ENCODE data around the gene PRTFDC1. TPM values are rescaled to one million over a fixed set of nuclear protein-coding genes. Genes with fewer than 3 reads are reported as not detected.

The PRTFDC1 gene
- total RNA-seq, 1 experiment from 2014 or later = not detected

GRCh38 chr10:24824536-24824935 lies 127.9 kb downstream of the PRTFDC1 start (continued):
- TF ChIP-seq REST (IDR thresholded peaks at IDR 0.05; ENCODE audit: low read depth) (no peak), RAD21 (IDR thresholded peaks at IDR 0.05; ENCODE audit: low read depth) (no peak), ELF1 (IDR thresholded peaks at IDR 0.05; ENCODE audit: borderline replicate concordance, low read depth) (no peak), ZNF274 (IDR thresholded peaks at IDR 0.05; ENCODE audit: low read depth, low read length) (no peak)
- TF ChIP-seq, protein P1, sequence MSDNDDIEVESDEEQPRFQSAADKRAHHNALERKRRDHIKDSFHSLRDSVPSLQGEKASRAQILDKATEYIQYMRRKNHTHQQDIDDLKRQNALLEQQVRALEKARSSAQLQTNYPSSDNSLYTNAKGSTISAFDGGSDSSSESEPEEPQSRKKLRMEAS (IDR thresholded peaks at IDR 0.05) = no peak

GRCh38 chr10:24824124-24824523 lies 128.3 kb downstream of the PRTFDC1 start:
- no peak overlapping the region for H2AFZ ChIP-seq (ENCODE audit: low read depth, low read length, poor library complexity, severe bottlenecking)
- intact Hi-C loops (cut with micrococcal nuclease) = loop anchor here (10.0 kb wide), 1 partner anchor 241 kb away; no protein-coding TSS in a partner anchor
- ChIA-PET POLR2A (no interaction called here), CTCF (no interaction called here), RAD21 (ENCODE audit: low non-redundant PET in 1 of 2, low total read pairs in 2 of 2, uncharacterized antibody in 2 of 2, unreplicated experiment in 2 of 2) (no interaction called here)
- no peak overlapping the region for H3K4me3 ChIP-seq (replicated peaks in 1 of 2; ENCODE audit: low read depth in 1 of 2, low read length in 2 of 2)
- ATAC-seq (no peak), DNase-seq (ENCODE audit: low read depth, low spot score) (no peak)
- H3K9ac ChIP-seq (ENCODE audit: low read length) = no peak overlapping the region
- H3K79me2 ChIP-seq (ENCODE audit: insufficient read depth, low read length) = no peaks in the 10 kb centered on the region
- H3K27me3 ChIP-seq (ENCODE audit: insufficient read depth, low read length) = no peaks in the 10 kb centered on the region
- no peak overlapping the region for H3K4me2 ChIP-seq (ENCODE audit: low read length)
- no peaks in the 10 kb centered on the region for H3K36me3 ChIP-seq (ENCODE audit: control insufficient read depth in 1 of 2, insufficient read depth in 2 of 2, low read length in 2 of 2)
- no peak overlapping the region for H3K27ac ChIP-seq (ENCODE audit: low read depth, low read length)
- no TSS peak for BruUV-seq (replicated peaks)
- no peaks in the 10 kb centered on the region for H4K20me1 ChIP-seq (ENCODE audit: insufficient read depth)
- H3K9me3 ChIP-seq (ENCODE audit: control insufficient read depth in 1 of 2, insufficient read depth in 1 of 2, low read depth in 1 of 2, low read length in 2 of 2) = no peaks in the 10 kb centered on the region
- peaks cover 7 to 34% of the 10 kb centered on the region in 2 experiments; a peak in 3 of 4 replicates for H3K4me1 ChIP-seq (ENCODE audit: control insufficient read depth in 1 of 2, insufficient read depth in 2 of 2, low read length in 2 of 2)
- H3K9me2 ChIP-seq (ENCODE audit: insufficient read depth) = no peaks in the 10 kb centered on the region
- TF ChIP-seq POLR2AphosphoS5 (IDR thresholded peaks at IDR 0.05; ENCODE audit: low read depth, low read length) = no peak
- no peak for TF ChIP-seq CBX3 (IDR thresholded peaks at IDR 0.05; ENCODE audit: low read depth)
- no peak for TF ChIP-seq TCF7L2 (IDR thresholded peaks at IDR 0.05; ENCODE audit: borderline replicate concordance, extremely low read depth, insufficient read depth, insufficient read length)
- TF ChIP-seq, protein P1 (IDR thresholded peaks at IDR 0.05) = no peak
- no peak for TF ChIP-seq ZNF274 (IDR thresholded peaks at IDR 0.05; ENCODE audit: low read depth, low read length)
- no peak for TF ChIP-seq ATF3 (IDR thresholded peaks at IDR 0.05)
- no peak for TF ChIP-seq ELF1 (IDR thresholded peaks at IDR 0.05; ENCODE audit: borderline replicate concordance, low read depth)
- no peak for TF ChIP-seq EGR1 (IDR thresholded peaks at IDR 0.05; ENCODE audit: low read depth)
- no peak for TF ChIP-seq SP1 (IDR thresholded peaks at IDR 0.05; ENCODE audit: low read depth)
- TF ChIP-seq FOSL1 (IDR thresholded peaks at IDR 0.05; ENCODE audit: low read depth) = no peak
- TF ChIP-seq YY1 (IDR thresholded peaks at IDR 0.05; ENCODE audit: extremely low read depth, insufficient replicate concordance, low read depth, low read length) = no peak
- no peak for TF ChIP-seq ZBTB33 (IDR thresholded peaks at IDR 0.05; ENCODE audit: extremely low read depth, insufficient replicate concordance, low read length)
- no peak for TF ChIP-seq POLR2A (IDR thresholded peaks at IDR 0.05; ENCODE audit: borderline replicate concordance, extremely low read depth, insufficient read depth, insufficient read length)

Measured in HCT116 (cell line).